Measurements from ENCODE around the gene IDI2. TPM values are rescaled to one million over a fixed set of nuclear protein-coding genes. Genes with fewer than 3 reads are reported as not detected.

Gene IDI2
- total and polyA plus RNA-seq, 2 of the 13 experiments (the other 11 are each of a cell fraction or from before 2014, with no cell fraction given), result not detected

GRCh38 chr10:1048732-1049424 lies 23.2 kb upstream of the IDI2 start, which contains the start of gene IDI1 (continued):
- TF ChIP-seq YEATS2 (CRISPR knock-in tag; IDR thresholded peaks at IDR 0.05; ENCODE audit: borderline replicate concordance) (peak; percentile 63; the same call in 1 of the 2 replicates), ZNF713 (CRISPR knock-in tag; IDR thresholded peaks at IDR 0.05) (peak; percentile 95; the same call in 1 of the 2 replicates), TCF12 (IDR thresholded peaks at IDR 0.05) (no peak), TCF12 (CRISPR knock-in tag; IDR thresholded peaks at IDR 0.05) (peak; percentile 60), SOX13 (IDR thresholded peaks at IDR 0.05) (no peak; the same call in 1 of the 2 replicates), SOX13 (CRISPR knock-in tag; conservative IDR thresholded peaks at IDR 0.05 in 1 of 2, IDR thresholded peaks at IDR 0.05 in 1 of 2) (peak in 1 of 2 experiments; percentile 5; a peak in 1 of 4 replicates), ZNF567 (CRISPR knock-in tag; IDR thresholded peaks at IDR 0.05; ENCODE audit: borderline replicate concordance) (peak; percentile 28; the same call in 1 of the 2 replicates), ZNF782 (CRISPR knock-in tag; IDR thresholded peaks at IDR 0.05; ENCODE audit: borderline replicate concordance) (peak; percentile 95; the same call in 1 of the 2 replicates), ZNF780A (CRISPR knock-in tag; IDR thresholded peaks at IDR 0.05) (no peak), NR3C1 (CRISPR knock-in tag; IDR thresholded peaks at IDR 0.05) (no peak), ZNF569 (CRISPR knock-in tag; IDR thresholded peaks at IDR 0.05; ENCODE audit: borderline replicate concordance) (0 out of 2 replicates have a peak, but pooled peaks have one; percentile 25), NCOA1 (CRISPR knock-in tag; IDR thresholded peaks at IDR 0.05) (0 out of 2 replicates have a peak, but pooled peaks have one; percentile 22), ZSCAN20 (CRISPR knock-in tag; IDR thresholded peaks at IDR 0.05; ENCODE audit: borderline replicate concordance) (0 out of 2 replicates have a peak, but pooled peaks have one; percentile 9), BCL6 (CRISPR knock-in tag; IDR thresholded peaks at IDR 0.05) (0 out of 2 replicates have a peak, but pooled peaks have one; percentile 21), REL (CRISPR knock-in tag; conservative IDR thresholded peaks at IDR 0.05) (no peak; the same call in 1 of the 2 replicates), MIXL1 (CRISPR knock-in tag; IDR thresholded peaks at IDR 0.05) (no peak), SOX6 (IDR thresholded peaks at IDR 0.05) (no peak), SOX6 (CRISPR knock-in tag; IDR thresholded peaks at IDR 0.05) (peak; percentile 66)
- TF ChIP-seq, protein P1, sequence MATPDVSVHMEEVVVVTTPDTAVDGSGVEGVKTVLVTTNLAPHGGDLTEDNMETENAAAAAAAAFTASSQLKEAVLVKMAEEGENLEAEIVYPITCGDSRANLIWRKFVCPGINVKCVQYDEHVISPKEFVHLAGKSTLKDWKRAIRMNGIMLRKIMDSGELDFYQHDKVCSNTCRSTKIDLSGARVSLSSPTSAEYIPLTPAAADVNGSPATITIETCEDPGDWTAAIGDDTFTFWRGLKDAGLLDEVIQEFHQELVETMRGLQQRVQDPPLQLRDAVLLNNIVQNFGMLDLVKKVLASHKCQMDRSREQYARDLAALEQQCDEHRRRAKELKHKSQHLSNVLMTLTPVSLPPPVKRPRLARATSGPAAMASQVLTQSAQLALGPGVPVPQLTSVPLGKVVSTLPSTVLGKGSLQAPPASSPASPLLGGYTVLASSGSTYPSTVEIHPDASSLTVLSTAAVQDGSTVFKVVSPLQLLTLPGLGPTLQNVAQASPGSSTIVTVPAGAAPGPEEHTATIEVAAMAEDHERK (CRISPR knock-in tag; IDR thresholded peaks at IDR 0.05; ENCODE audit: low read depth), result peak; percentile 73
- TF ChIP-seq, protein P2, sequence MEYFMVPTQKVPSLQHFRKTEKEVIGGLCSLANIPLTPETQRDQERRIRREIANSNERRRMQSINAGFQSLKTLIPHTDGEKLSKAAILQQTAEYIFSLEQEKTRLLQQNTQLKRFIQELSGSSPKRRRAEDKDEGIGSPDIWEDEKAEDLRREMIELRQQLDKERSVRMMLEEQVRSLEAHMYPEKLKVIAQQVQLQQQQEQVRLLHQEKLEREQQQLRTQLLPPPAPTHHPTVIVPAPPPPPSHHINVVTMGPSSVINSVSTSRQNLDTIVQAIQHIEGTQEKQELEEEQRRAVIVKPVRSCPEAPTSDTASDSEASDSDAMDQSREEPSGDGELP (IDR thresholded peaks at IDR 0.05; ENCODE audit: borderline replicate concordance, low read depth), result peak; percentile 60; the same call in 1 of the 2 replicates
- TF ChIP-seq, protein P3, sequence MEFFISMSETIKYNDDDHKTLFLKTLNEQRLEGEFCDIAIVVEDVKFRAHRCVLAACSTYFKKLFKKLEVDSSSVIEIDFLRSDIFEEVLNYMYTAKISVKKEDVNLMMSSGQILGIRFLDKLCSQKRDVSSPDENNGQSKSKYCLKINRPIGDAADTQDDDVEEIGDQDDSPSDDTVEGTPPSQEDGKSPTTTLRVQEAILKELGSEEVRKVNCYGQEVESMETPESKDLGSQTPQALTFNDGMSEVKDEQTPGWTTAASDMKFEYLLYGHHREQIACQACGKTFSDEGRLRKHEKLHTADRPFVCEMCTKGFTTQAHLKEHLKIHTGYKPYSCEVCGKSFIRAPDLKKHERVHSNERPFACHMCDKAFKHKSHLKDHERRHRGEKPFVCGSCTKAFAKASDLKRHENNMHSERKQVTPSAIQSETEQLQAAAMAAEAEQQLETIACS (CRISPR knock-in tag; IDR thresholded peaks at IDR 0.05), result peak; percentile 20; the same call in 1 of the 2 replicates
- TF ChIP-seq, protein P4, sequence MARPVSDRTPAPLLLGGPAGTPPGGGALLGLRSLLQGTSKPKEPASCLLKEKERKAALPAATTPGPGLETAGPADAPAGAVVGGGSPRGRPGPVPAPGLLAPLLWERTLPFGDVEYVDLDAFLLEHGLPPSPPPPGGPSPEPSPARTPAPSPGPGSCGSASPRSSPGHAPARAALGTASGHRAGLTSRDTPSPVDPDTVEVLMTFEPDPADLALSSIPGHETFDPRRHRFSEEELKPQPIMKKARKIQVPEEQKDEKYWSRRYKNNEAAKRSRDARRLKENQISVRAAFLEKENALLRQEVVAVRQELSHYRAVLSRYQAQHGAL (CRISPR knock-in tag; IDR thresholded peaks at IDR 0.05; ENCODE audit: not compliant biosample characterization), result peak; percentile 73
- TF ChIP-seq, protein P5, sequence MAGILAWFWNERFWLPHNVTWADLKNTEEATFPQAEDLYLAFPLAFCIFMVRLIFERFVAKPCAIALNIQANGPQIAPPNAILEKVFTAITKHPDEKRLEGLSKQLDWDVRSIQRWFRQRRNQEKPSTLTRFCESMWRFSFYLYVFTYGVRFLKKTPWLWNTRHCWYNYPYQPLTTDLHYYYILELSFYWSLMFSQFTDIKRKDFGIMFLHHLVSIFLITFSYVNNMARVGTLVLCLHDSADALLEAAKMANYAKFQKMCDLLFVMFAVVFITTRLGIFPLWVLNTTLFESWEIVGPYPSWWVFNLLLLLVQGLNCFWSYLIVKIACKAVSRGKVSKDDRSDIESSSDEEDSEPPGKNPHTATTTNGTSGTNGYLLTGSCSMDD (CRISPR knock-in tag; IDR thresholded peaks at IDR 0.05), result no peak
- TF ChIP-seq, protein P6, sequence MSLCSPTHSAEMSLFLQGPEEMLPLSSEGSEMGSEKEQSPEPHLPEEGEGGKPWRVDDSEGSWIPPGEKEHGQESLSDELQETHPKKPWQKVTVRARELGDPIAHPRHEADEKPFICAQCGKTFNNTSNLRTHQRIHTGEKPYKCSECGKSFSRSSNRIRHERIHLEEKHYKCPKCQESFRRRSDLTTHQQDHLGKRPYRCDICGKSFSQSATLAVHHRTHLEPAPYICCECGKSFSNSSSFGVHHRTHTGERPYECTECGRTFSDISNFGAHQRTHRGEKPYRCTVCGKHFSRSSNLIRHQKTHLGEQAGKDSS (CRISPR knock-in tag; IDR thresholded peaks at IDR 0.05; ENCODE audit: borderline replicate concordance, low read depth), result peak; percentile 85
